KMS-11 (cell line): ENCODE results near the gene CERS4.

Source experiments
- H2AFZ ChIP-seq: fragments of 200-600 bp; sonication (generic); 2 replicates; pipeline ENCODE4 v1.6.1; 2016; ENCODE audit warnings: antibody characterized with exemption, mixed run types, low read depth
- H3K27ac ChIP-seq: fragments of 200-600 bp; sonication (generic); 2 replicates; pipeline ENCODE4 v1.6.1; 2016; ENCODE audit warnings: mild to moderate bottlenecking, mixed run types
- H3K27me3 ChIP-seq: fragments of 200-600 bp; sonication (generic); 2 replicates; pipeline ENCODE4 v1.6.1; 2017; ENCODE audit warnings: mild to moderate bottlenecking, low read depth, mixed run types, moderate library complexity; ENCODE audit not compliant: insufficient read depth
- H3K36me3 ChIP-seq: fragments of 200-600 bp; sonication (generic); 2 replicates; pipeline ENCODE4 v1.6.1; 2017; ENCODE audit warnings: mild to moderate bottlenecking, mixed run types; ENCODE audit not compliant: insufficient read depth
- H3K4me1 ChIP-seq: fragments of 200-600 bp; sonication (generic); 2 replicates; pipeline ENCODE4 v1.6.1; 2016; ENCODE audit warnings: mild to moderate bottlenecking, low read depth, mixed run types; ENCODE audit not compliant: poor library complexity, severe bottlenecking
- H3K4me2 ChIP-seq: fragments of 200-600 bp; sonication (generic); 2 replicates; pipeline ENCODE4 v1.7.0; 2016; ENCODE audit warnings: mild to moderate bottlenecking, mixed run types
- H3K4me3 ChIP-seq: fragments of 200-600 bp; sonication (generic); IDR thresholded peaks from 2 replicates; pipeline ENCODE4 v1.6.1; 2017; ENCODE audit warnings: low read depth, low read length, mixed read lengths; ENCODE audit not compliant: insufficient read depth
- H3K79me2 ChIP-seq: fragments of 200-600 bp; sonication (generic); 2 replicates; pipeline ENCODE4 v1.6.1; 2016; ENCODE audit warnings: low read depth, mixed run types; ENCODE audit not compliant: insufficient read depth
- H3K9ac ChIP-seq: fragments of 200-600 bp; sonication (generic); 2 replicates; pipeline ENCODE4 v1.6.1; 2016; ENCODE audit warnings: mild to moderate bottlenecking, mixed run types
- H4K20me1 ChIP-seq: fragments of 200-600 bp; sonication (generic); 2 replicates; pipeline ENCODE4 v1.6.1; 2016; ENCODE audit warnings: mild to moderate bottlenecking, mixed run types; ENCODE audit not compliant: insufficient read depth
- CTCF ChIP-seq: fragments of 200-600 bp; sonication (generic); conservative IDR thresholded peaks from 2 replicates; pipeline ENCODE4 v1.6.1; 2017; ENCODE audit warnings: low read depth, mild to moderate bottlenecking, antibody characterized with exemption, low read length, moderate library complexity, mixed read lengths

Gene CERS4

DNA sequence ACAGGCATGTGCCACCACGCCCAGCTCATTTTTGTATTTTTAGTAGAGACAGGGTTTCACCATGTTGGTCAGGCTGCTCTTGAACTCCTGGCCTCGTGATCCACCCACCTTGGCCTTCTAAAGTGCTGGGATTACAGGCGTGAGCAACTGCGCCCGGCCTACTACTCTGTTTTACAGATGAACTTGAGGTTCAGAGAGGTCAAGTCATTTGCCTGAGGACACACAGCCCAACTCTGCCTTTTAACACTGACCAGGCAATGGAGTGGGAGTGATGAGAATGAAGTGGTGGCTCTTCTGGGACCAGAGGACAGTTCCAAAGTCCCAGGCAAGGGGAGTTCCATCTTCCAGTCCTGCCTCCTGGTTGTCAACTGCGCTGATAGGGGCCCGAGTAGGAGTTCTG, 41.4 kb downstream of the CERS4 start:
- Histone ChIP-seq H3K4me2 (no peak overlapping the region), H3K9ac (no peak overlapping the region), H3K27me3 (peaks cover 3% of the 10 kb centered on the region; the same call in 1 of the 2 replicates), H3K36me3 (no peaks in the 10 kb centered on the region), H3K79me2 (no peaks in the 10 kb centered on the region), H3K27ac (no peak overlapping the region), H2AFZ (no peak overlapping the region), H3K4me3 (no peak overlapping the region), H4K20me1 (no peaks in the 10 kb centered on the region), H3K4me1 (no peaks in the 10 kb centered on the region)
- TF ChIP-seq CTCF, result no peak

DNA sequence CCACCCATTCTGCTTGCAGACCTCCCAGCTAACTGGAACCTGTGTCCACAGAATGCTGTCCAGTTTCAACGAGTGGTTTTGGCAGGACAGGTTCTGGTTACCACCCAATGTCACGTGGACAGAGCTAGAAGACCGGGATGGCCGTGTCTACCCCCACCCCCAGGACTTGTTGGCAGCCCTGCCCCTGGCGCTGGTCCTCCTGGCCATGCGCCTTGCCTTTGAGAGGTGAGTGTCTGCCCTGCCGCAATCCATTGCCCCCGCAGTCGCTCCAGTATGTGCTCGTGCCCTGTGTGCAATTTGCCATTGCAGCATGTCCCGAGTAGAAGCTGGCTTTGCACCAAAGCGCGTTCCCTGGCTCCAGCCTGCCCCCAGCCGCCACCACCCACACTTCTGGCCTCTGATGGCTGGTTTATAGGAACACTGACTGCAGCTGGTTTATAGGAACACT, 41.9 kb downstream of the CERS4 start:
- no peak for TF ChIP-seq CTCF
- Histone ChIP-seq H3K4me3 (no peak overlapping the region), H4K20me1 (no peaks in the 10 kb centered on the region), H3K36me3 (no peaks in the 10 kb centered on the region), H3K27me3 (peaks cover 3% of the 10 kb centered on the region; the same call in 1 of the 2 replicates), H3K4me1 (no peaks in the 10 kb centered on the region), H2AFZ (no peak overlapping the region), H3K27ac (no peak overlapping the region), H3K79me2 (no peaks in the 10 kb centered on the region), H3K9ac (no peak overlapping the region), H3K4me2 (no peak overlapping the region)

GRCh38 chr19:8252922-8253589, 43.9 kb downstream of the CERS4 start:
- no peak overlapping the region for H3K4me3 ChIP-seq
- no peak overlapping the region for H2AFZ ChIP-seq
- H3K9ac ChIP-seq, result no peak overlapping the region
- no peaks in the 10 kb centered on the region for H3K79me2 ChIP-seq
- no peaks in the 10 kb centered on the region for H4K20me1 ChIP-seq
- no peak overlapping the region for H3K4me2 ChIP-seq
- H3K36me3 ChIP-seq, result no peaks in the 10 kb centered on the region
- H3K27ac ChIP-seq, result no peak overlapping the region
- TF ChIP-seq CTCF, result peak; percentile 93
- no peaks in the 10 kb centered on the region for H3K4me1 ChIP-seq
- no peaks in the 10 kb centered on the region; the same call in 1 of the 2 replicates for H3K27me3 ChIP-seq

- H3K4me1 ChIP-seq, result no peaks in the 10 kb centered on the region
- no peaks in the 10 kb centered on the region for H3K79me2 ChIP-seq
- no peak for TF ChIP-seq CTCF
- no peak overlapping the region for H3K4me3 ChIP-seq
- no peak overlapping the region for H2AFZ ChIP-seq
- H4K20me1 ChIP-seq, result no peaks in the 10 kb centered on the region
- H3K4me2 ChIP-seq, result no peak overlapping the region
- H3K27ac ChIP-seq, result no peak overlapping the region
- H3K36me3 ChIP-seq, result no peaks in the 10 kb centered on the region
- H3K27me3 ChIP-seq, result no peaks in the 10 kb centered on the region
- no peak overlapping the region for H3K9ac ChIP-seq
Measured at GRCh38 chr19:8253678-8254077, 44.5 kb downstream of the CERS4 start.
